Gastroesophageal sphincter (tissue), 4 donors: ENCODE measurements around the gene ADAMTS2. TPM values are rescaled to one million over a fixed set of nuclear protein-coding genes. Genes with fewer than 3 reads are reported as not detected.
A peak's percentile ranks its signal among the peaks of the same experiment; 100 is the strongest.

Experiments
- ATAC-seq: fragments of 150-250 bp; one replicate; pipeline ENCODE4 v1.9.1; 2016; ENCODE audit warnings: mild to moderate bottlenecking, moderate library complexity
- H3K27ac ChIP-seq, 4 donors: fragments of 200-600 bp; sonication (generic) in 3 of 4; 1 replicate in 3 of 4; 2 replicates in 1 of 4; pipeline ENCODE4 v1.5.1; 2016 to 2019
- H3K27me3 ChIP-seq: fragments of 200-600 bp; sonication (generic); one replicate; pipeline ENCODE4 v1.5.1; 2019
- H3K36me3 ChIP-seq, 2 donors: fragments of 200-600 bp; sonication (generic); one replicate each; pipeline ENCODE4 v1.5.1; 2019; ENCODE audit warnings: control low read depth in 1 of 2
- H3K4me1 ChIP-seq, 3 donors: fragments of 200-600 bp; sonication (generic); 1 replicate in 2 of 3; 2 replicates in 1 of 3; pipeline ENCODE4 v1.5.1; 2016 to 2019; ENCODE audit warnings: control low read depth in 2 of 3
- H3K4me3 ChIP-seq, 2 donors: fragments of 200-600 bp; sonication (generic); one replicate each; pipeline ENCODE4 v1.5.1; 2019; ENCODE audit warnings: mild to moderate bottlenecking in 1 of 2, moderate library complexity in 1 of 2
- H3K9me3 ChIP-seq, 3 donors: fragments of 200-600 bp; sonication (generic); one replicate each; pipeline ENCODE4 v1.5.1; 2017 to 2019; ENCODE audit warnings: control low read depth in 2 of 3
- CTCF ChIP-seq, 4 experiments: fragments of 200-600 bp in 2 of 4; fragments of 450-650 bp in 2 of 4; sonication (generic) in 1 of 4; IDR thresholded peaks; one replicate each; pipeline ENCODE4 v1.5.1; 2017 to 2019; ENCODE audit warnings: antibody characterized with exemption in 4 of 4, mild to moderate bottlenecking in 2 of 4, moderate library complexity in 2 of 4
- EP300 ChIP-seq: sonication (generic); formaldehyde crosslinking; IDR thresholded peaks from one replicate; pipeline ENCODE4 v1.6.1; 2017; ENCODE audit warnings: antibody characterized with exemption, mild to moderate bottlenecking
- POLR2A ChIP-seq, 2 donors: fragments of 450-650 bp; IDR thresholded peaks; one replicate each; pipeline ENCODE4 v1.6.1; 2017; ENCODE audit warnings: antibody characterized with exemption in 2 of 2, mild to moderate bottlenecking in 2 of 2, moderate library complexity in 1 of 2
- POLR2AphosphoS5 ChIP-seq: sonication (generic); formaldehyde crosslinking; IDR thresholded peaks from one replicate; pipeline ENCODE4 v1.6.1; 2017; ENCODE audit warnings: antibody characterized with exemption
- WGBS, 2 donors: methylation state at CpG; one replicate each; pipeline ENCODE4 v1.1.5; 2018; ENCODE audit warnings: low coverage in 1 of 2; 5-methylcytosine and 5-hydroxymethylcytosine counted together
- total RNA-seq, 4 donors: library from RNA; depleted of rRNA; stranded (reverse); fragments of >200 nt; gene quantifications; one replicate each; pipeline ENCODE4 v1.1.0, GENCODE V29; 2016

ADAMTS2 gene
- total RNA-seq, 4 donors from 2014 or later: 14.8 to 24.8 (median 22.6) TPM

GRCh38 chr5:179259731-179260323, 85.4 kb downstream of the ADAMTS2 start:
- Histone ChIP-seq H3K36me3 (no peaks in the 10 kb centered on the region), H3K4me1 (peaks cover 0 to 4% (median 2%) of the 10 kb centered on the region in 3 donors), H3K9me3 (no peaks in the 10 kb centered on the region), H3K27ac (no peak overlapping the region), H3K4me3 (no peak overlapping the region), H3K27me3 (no peaks in the 10 kb centered on the region)
- WGBS, 2 donors: 81 to 86% methylated on average over 7 to 9 of the region's 13 CpGs
- TF ChIP-seq EP300: no peak
- no peak for TF ChIP-seq CTCF (IDR thresholded peaks at IDR 0.05)
- TF ChIP-seq POLR2AphosphoS5: no peak
- no peak for ATAC-seq

- no peaks in the 10 kb centered on the region for H3K27me3 ChIP-seq
- 83% methylated on average over 6 of the region's 26 CpGs; no CpG with 5 or more reads in 1 of the 2 donors for WGBS, 2 donors
- H3K36me3 ChIP-seq: no peaks in the 10 kb centered on the region
- H3K4me3 ChIP-seq: no peak overlapping the region
- no peaks in the 10 kb centered on the region for H3K9me3 ChIP-seq
- TF ChIP-seq CTCF (IDR thresholded peaks at IDR 0.05) (no peak), POLR2A (IDR thresholded peaks at IDR 0.05) (no peak), POLR2AphosphoS5 (no peak), EP300 (no peak)
- ATAC-seq: no peak
- no peaks in the 10 kb centered on the region for H3K4me1 ChIP-seq
- no peak overlapping the region for H3K27ac ChIP-seq
Observed at GRCh38 chr5:179258922-179259730, 86.1 kb downstream of the ADAMTS2 start.

GRCh38 chr5:179258001-179258921, 87.0 kb downstream of the ADAMTS2 start:
- ATAC-seq: no peak
- 69 to 98% methylated on average over 7 to 8 of the region's 23 CpGs for WGBS, 2 donors
- Histone ChIP-seq H3K4me3 (no peak overlapping the region), H3K4me1 (no peaks in the 10 kb centered on the region), H3K27me3 (no peaks in the 10 kb centered on the region), H3K9me3 (no peaks in the 10 kb centered on the region), H3K27ac (peak overlapping the region in 1 of 4 donors; percentile 22), H3K36me3 (no peaks in the 10 kb centered on the region)
- no peak for TF ChIP-seq POLR2A (IDR thresholded peaks at IDR 0.05)

- Histone ChIP-seq H3K36me3 (no peaks in the 10 kb centered on the region), H3K4me3 (no peak overlapping the region), H3K4me1 (no peaks in the 10 kb centered on the region), H3K9me3 (no peaks in the 10 kb centered on the region), H3K27me3 (no peaks in the 10 kb centered on the region), H3K27ac (peak overlapping the region in 1 of 4 donors; percentile 22)
- ATAC-seq: no peak
- TF ChIP-seq CTCF (IDR thresholded peaks at IDR 0.05): no peak
- TF ChIP-seq EP300: no peak
- TF ChIP-seq POLR2A (IDR thresholded peaks at IDR 0.05): no peak
- no peak for TF ChIP-seq POLR2AphosphoS5
- no CpG with 5 or more reads among the region's 29 CpGs for WGBS, 2 donors
Observed at GRCh38 chr5:179257176-179257682, 88.0 kb downstream of the ADAMTS2 start.
